Osteoblast (primary cell): ENCODE measurements around the gene TDRD3. TPM values are rescaled to one million over a fixed set of nuclear protein-coding genes. Genes with fewer than 3 reads are reported as not detected.

Experiments
- DNase-seq: peaks from one replicate; pipeline ENCODE4 v3.0.0; 2011; ENCODE audit warnings: low spot score, mixed read lengths; ENCODE audit not compliant: insufficient read length; ENCODE audit errors: missing footprints
- H2AFZ ChIP-seq: 2 replicates; pipeline ENCODE4 v1.6.0; 2011; ENCODE audit warnings: mild to moderate bottlenecking, low read length
- H3K27ac ChIP-seq: 2 replicates; pipeline ENCODE4 v1.5.1; 2011; ENCODE audit warnings: mild to moderate bottlenecking, low read depth, low read length, moderate library complexity
- H3K27me3 ChIP-seq: 2 replicates; pipeline ENCODE4 v1.6.0; 2012; ENCODE audit warnings: mild to moderate bottlenecking, control low read depth, inconsistent platforms, low read length, moderate library complexity; ENCODE audit not compliant: insufficient read depth
- H3K36me3 ChIP-seq: 2 replicates; pipeline ENCODE4 v1.5.1; 2011; ENCODE audit warnings: mild to moderate bottlenecking, low read length, control low read depth, moderate library complexity; ENCODE audit not compliant: insufficient read depth
- H3K4me1 ChIP-seq: 2 replicates; pipeline ENCODE4 v1.5.1; 2011; ENCODE audit warnings: mild to moderate bottlenecking, low read length, control low read depth, moderate library complexity; ENCODE audit not compliant: insufficient read depth
- H3K4me2 ChIP-seq: 2 replicates; pipeline ENCODE4 v1.6.0; 2011; ENCODE audit warnings: mild to moderate bottlenecking, low read length; ENCODE audit not compliant: insufficient read depth
- H3K4me3 ChIP-seq: fragments of 200-600 bp; sonication (generic); 3 replicates; pipeline ENCODE4 v1.5.1; 2012; ENCODE audit warnings: mild to moderate bottlenecking, low read length, inconsistent platforms; ENCODE audit not compliant: insufficient read depth
- H3K79me2 ChIP-seq: 2 replicates; pipeline ENCODE4 v1.6.0; 2012; ENCODE audit warnings: mild to moderate bottlenecking, low read length, control low read depth, inconsistent platforms; ENCODE audit not compliant: insufficient read depth
- H3K9me3 ChIP-seq: 2 replicates; pipeline ENCODE4 v1.5.1; 2011; ENCODE audit warnings: low read depth, low read length, control low read depth
- H4K20me1 ChIP-seq: 2 replicates; pipeline ENCODE4 v1.6.0; 2012; ENCODE audit warnings: mild to moderate bottlenecking, low read length, control low read depth; ENCODE audit not compliant: insufficient read depth
- total RNA-seq: library from RNA; depleted of rRNA; stranded (reverse); fragments of >200 nt; gene quantifications from 2 replicates; pipeline ENCODE4 v1.2.3, GENCODE V29; 2012
- TF ChIP-seq, protein P1 (sequence below): IDR thresholded peaks from 2 replicates; pipeline ENCODE4 v1.5.1; 2011; ENCODE audit warnings: mild to moderate bottlenecking, low read depth, low read length, moderate library complexity; ENCODE audit errors: extremely low read depth

Gene TDRD3
- total RNA-seq, 1 donor, result 33.7 TPM

DNA sequence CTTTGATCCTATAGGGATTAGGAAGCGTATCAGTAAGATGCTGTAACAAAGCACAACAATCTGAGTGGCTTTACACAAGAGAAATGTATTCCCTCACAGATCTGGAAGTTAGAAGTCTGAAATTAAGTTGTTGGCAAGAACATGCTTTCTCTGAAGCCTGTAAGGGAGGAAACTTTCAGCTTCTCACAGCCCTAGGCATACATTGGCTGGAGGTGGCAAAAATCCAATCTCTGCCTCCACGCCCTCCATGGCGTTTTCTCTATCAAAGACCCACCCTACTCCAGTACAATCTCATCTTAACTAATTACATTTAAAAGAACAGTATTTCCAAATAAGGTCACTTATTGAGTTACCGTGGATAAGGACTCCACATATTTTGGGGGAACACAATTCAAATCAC lies 211.9 kb downstream of the TDRD3 start:
- Histone ChIP-seq H3K4me3 (no peak overlapping the region), H3K79me2 (no peaks in the 10 kb centered on the region), H3K27ac (no peak overlapping the region), H4K20me1 (no peaks in the 10 kb centered on the region), H3K36me3 (no peaks in the 10 kb centered on the region), H2AFZ (no peak overlapping the region), H3K27me3 (peaks cover 13% of the 10 kb centered on the region), H3K4me1 (no peaks in the 10 kb centered on the region), H3K4me2 (no peak overlapping the region), H3K9me3 (no peaks in the 10 kb centered on the region)
- DNase-seq, result no peak
- TF ChIP-seq, protein P1, sequence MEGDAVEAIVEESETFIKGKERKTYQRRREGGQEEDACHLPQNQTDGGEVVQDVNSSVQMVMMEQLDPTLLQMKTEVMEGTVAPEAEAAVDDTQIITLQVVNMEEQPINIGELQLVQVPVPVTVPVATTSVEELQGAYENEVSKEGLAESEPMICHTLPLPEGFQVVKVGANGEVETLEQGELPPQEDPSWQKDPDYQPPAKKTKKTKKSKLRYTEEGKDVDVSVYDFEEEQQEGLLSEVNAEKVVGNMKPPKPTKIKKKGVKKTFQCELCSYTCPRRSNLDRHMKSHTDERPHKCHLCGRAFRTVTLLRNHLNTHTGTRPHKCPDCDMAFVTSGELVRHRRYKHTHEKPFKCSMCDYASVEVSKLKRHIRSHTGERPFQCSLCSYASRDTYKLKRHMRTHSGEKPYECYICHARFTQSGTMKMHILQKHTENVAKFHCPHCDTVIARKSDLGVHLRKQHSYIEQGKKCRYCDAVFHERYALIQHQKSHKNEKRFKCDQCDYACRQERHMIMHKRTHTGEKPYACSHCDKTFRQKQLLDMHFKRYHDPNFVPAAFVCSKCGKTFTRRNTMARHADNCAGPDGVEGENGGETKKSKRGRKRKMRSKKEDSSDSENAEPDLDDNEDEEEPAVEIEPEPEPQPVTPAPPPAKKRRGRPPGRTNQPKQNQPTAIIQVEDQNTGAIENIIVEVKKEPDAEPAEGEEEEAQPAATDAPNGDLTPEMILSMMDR, result no peak

DNA sequence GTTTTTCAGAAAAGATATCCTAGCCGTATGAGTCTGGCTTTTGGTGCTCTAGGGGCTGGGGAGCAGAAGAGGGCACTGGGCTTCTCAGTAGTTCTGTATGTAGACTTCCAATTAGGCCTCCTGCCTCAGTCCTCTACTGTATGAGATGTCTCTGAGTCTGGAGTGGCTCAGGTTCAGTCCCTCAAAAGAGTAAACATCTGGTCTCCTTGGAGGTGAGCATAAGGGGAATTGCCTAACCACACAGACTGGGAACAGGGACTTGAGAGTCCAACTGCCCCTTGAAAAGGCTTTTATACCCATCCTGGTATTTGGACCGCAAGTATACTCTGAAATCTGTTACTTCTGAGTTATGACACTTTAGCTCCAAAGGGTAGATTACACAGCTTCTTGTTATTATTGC lies 214.5 kb downstream of the TDRD3 start:
- Histone ChIP-seq H3K4me1 (no peaks in the 10 kb centered on the region), H3K27me3 (peaks cover 16% of the 10 kb centered on the region), H3K9me3 (no peaks in the 10 kb centered on the region), H4K20me1 (no peaks in the 10 kb centered on the region), H2AFZ (no peak overlapping the region), H3K27ac (no peak overlapping the region), H3K4me3 (no peak overlapping the region), H3K36me3 (no peaks in the 10 kb centered on the region), H3K79me2 (no peaks in the 10 kb centered on the region), H3K4me2 (no peak overlapping the region)
- DNase-seq, result no peak
- TF ChIP-seq, protein P1, result no peak

DNA sequence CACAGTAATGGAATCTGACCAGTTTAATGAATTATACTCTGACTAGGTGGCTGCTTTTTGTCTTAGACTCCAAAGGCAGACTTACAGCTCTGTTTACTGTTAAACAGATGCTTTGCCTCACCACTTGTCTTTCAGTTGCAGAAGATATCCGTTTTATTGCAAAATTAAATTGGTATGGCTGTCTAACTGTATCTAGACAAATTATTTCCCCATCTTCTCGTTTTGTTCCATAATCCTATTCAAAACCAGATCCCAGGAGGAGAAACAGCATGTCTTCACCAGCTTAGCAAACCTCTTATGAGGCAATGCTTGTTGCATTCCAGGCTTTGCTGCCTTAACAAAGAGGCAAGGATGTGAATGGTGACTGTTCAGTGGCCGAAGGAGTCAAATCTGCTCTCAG lies 215.6 kb downstream of the TDRD3 start:
- no peaks in the 10 kb centered on the region for H3K36me3 ChIP-seq
- no peak overlapping the region for H3K4me2 ChIP-seq
- no peak overlapping the region for H3K4me3 ChIP-seq
- H2AFZ ChIP-seq, result no peak overlapping the region
- peaks cover 16% of the 10 kb centered on the region for H3K27me3 ChIP-seq
- no peaks in the 10 kb centered on the region for H3K9me3 ChIP-seq
- TF ChIP-seq, protein P1, result no peak
- H4K20me1 ChIP-seq, result no peaks in the 10 kb centered on the region
- no peak overlapping the region for H3K27ac ChIP-seq
- no peak for DNase-seq
- H3K4me1 ChIP-seq, result no peaks in the 10 kb centered on the region
- no peaks in the 10 kb centered on the region for H3K79me2 ChIP-seq

DNA sequence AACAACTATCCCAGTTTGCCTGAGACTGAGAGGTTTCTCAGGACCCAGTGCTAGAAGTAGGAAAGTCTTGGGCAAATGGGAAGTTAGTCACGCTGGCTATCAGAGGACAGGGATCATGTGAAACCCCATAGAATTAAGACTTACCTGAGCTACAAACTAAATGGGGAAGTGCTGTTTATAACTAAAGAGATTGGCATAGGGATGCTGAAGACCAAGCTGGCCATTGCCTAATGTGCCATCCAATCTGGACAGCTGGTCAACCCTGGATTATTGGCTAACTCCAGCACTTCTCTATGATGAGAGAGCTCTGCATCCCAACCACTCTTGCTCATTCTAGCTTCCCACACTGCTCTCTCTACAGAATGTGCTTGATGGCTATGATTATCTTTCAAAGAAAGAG lies 216.1 kb downstream of the TDRD3 start:
- no peak overlapping the region for H2AFZ ChIP-seq
- no peaks in the 10 kb centered on the region for H3K9me3 ChIP-seq
- DNase-seq, result no peak
- H3K4me2 ChIP-seq, result no peak overlapping the region
- H4K20me1 ChIP-seq, result no peaks in the 10 kb centered on the region
- peaks cover 16% of the 10 kb centered on the region for H3K27me3 ChIP-seq
- no peaks in the 10 kb centered on the region for H3K4me1 ChIP-seq
- H3K36me3 ChIP-seq, result no peaks in the 10 kb centered on the region
- H3K4me3 ChIP-seq, result no peak overlapping the region
- no peak overlapping the region for H3K27ac ChIP-seq
- no peaks in the 10 kb centered on the region for H3K79me2 ChIP-seq
- TF ChIP-seq, protein P1, result no peak
